DMS79 treated with DMSO at 0.1 percent for 48 hours (cell line): ENCODE data around the gene DRD1.
"Not testable (repeated sequence)": the region's sequence is repeated elsewhere in the genome, so short reads cannot be mapped to it uniquely, and the experiment has no call there.

ENCODE experiments used
- DNase-seq: peaks from one replicate; lab custom pipeline; 2025; lab: John Stamatoyannopoulos, UW

The DRD1 gene

GRCh38 chr5:175467983-175468690 lies 24.2 kb upstream of the DRD1 start:
- DNase-seq = no peak

GRCh38 chr5:175466700-175467318 lies 22.8 kb upstream of the DRD1 start:
- no peak for DNase-seq

GRCh38 chr5:175465282-175465681 lies 21.3 kb upstream of the DRD1 start:
- no peak for DNase-seq

- no peak for DNase-seq
Measured at GRCh38 chr5:175464942-175465233, 20.9 kb upstream of the DRD1 start.

GRCh38 chr5:175464074-175464941 lies 20.3 kb upstream of the DRD1 start:
- DNase-seq = peak; percentile 73

GRCh38 chr5:175463641-175464040 lies 19.7 kb upstream of the DRD1 start:
- peak; percentile 74 for DNase-seq

GRCh38 chr5:175461370-175461769 lies 17.4 kb upstream of the DRD1 start:
- no peak for DNase-seq

GRCh38 chr5:175460552-175460951 lies 16.6 kb upstream of the DRD1 start:
- no peak for DNase-seq

GRCh38 chr5:175460126-175460525 lies 16.1 kb upstream of the DRD1 start:
- no peak for DNase-seq

- no peak for DNase-seq
Measured at GRCh38 chr5:175457466-175457865, 13.5 kb upstream of the DRD1 start.

GRCh38 chr5:175456105-175456742 lies 12.2 kb upstream of the DRD1 start:
- DNase-seq = no peak

GRCh38 chr5:175454338-175454737 lies 10.4 kb upstream of the DRD1 start:
- not testable (repeated sequence) for DNase-seq

GRCh38 chr5:175452166-175452565 lies 8.2 kb upstream of the DRD1 start:
- DNase-seq = peak; percentile 57

GRCh38 chr5:175448276-175448675 lies 4.3 kb upstream of the DRD1 start:
- no peak for DNase-seq

GRCh38 chr5:175447571-175447970 lies 3.6 kb upstream of the DRD1 start:
- DNase-seq = no peak

- DNase-seq = not testable (repeated sequence)
Measured at GRCh38 chr5:175446378-175446777, 2.4 kb upstream of the DRD1 start.

- no peak for DNase-seq
Measured at GRCh38 chr5:175444905-175445456, 999 bp upstream of the DRD1 start.

- DNase-seq = no peak
Measured at GRCh38 chr5:175443514-175444059, 395 bp downstream of the DRD1 start.

GRCh38 chr5:175438234-175438857 lies 5.6 kb downstream of the DRD1 start:
- no peak for DNase-seq

- no peak for DNase-seq
Measured at GRCh38 chr5:175436359-175436758, 7.6 kb downstream of the DRD1 start.

GRCh38 chr5:175434800-175435199 lies 9.2 kb downstream of the DRD1 start:
- no peak for DNase-seq

- DNase-seq = no peak
Measured at GRCh38 chr5:175427762-175428161, 16.2 kb downstream of the DRD1 start.
